ENCODE measurements around the gene BEST3.
"Not testable (repeated sequence)": the region's sequence is repeated elsewhere in the genome, so short reads cannot be mapped to it uniquely, and the experiment has no call there.

BEST3 gene

DNA sequence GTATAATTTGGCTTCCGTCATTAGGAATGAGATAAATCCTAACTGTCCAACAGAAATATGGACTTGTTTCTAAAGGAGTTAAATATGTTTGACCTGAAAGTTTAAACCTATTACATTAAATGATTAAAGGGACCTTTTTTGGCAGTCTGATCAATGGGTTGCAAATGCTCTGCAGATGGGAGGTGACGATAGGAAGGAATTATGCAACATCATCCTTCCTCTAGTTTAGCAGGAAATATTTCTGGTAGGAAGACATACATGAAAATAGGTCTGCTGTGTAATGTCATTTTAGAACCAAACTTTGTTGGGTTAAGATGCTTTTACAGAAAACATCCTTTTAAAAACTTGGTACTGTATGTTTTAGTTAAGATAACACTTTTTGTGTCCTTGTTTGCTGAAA, 91.0 kb downstream of the BEST3 start:
- no peak for DNase-seq (ENCODE audit: insufficient read length, low spot score)
- FAIRE-seq, result no peak

DNA sequence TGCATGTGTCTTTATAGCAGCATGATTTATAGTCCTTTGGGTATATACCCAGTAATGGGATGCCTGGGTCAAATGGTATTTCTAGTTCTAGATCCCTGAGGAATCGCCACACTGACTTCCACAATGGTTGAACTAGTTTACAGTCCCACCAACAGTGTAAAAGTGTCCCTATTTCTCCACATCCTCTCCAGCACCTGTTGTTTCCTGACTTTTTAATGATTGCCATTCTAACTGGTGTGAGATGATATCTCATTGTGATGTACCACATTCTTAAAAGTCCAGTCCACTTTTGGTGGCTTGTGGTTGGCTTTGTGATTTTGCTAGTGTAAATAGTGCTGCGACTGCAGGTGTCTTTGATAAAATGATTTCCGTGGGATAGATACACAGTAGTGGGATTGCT, 94.8 kb downstream of the BEST3 start:
- DNase-seq (ENCODE audit: insufficient read length, low spot score); FAIRE-seq: not testable (repeated sequence)

Data from HTR-8/SVneo (cell line).